Dermis lymphatic vessel endothelial cell (primary cell): Measurements from ENCODE around the gene CHEK2. TPM values are rescaled to one million over a fixed set of nuclear protein-coding genes. Genes with fewer than 3 reads are reported as not detected.

Source experiments
- total RNA-seq: library from RNA; depleted of rRNA; stranded (reverse); fragments of >200 nt; gene quantifications from 2 replicates; pipeline ENCODE4 v1.2.1, GENCODE V29; 2014

CHEK2 gene
- 4.1 and 4.4 TPM in 2 replicates for total RNA-seq

DNA sequence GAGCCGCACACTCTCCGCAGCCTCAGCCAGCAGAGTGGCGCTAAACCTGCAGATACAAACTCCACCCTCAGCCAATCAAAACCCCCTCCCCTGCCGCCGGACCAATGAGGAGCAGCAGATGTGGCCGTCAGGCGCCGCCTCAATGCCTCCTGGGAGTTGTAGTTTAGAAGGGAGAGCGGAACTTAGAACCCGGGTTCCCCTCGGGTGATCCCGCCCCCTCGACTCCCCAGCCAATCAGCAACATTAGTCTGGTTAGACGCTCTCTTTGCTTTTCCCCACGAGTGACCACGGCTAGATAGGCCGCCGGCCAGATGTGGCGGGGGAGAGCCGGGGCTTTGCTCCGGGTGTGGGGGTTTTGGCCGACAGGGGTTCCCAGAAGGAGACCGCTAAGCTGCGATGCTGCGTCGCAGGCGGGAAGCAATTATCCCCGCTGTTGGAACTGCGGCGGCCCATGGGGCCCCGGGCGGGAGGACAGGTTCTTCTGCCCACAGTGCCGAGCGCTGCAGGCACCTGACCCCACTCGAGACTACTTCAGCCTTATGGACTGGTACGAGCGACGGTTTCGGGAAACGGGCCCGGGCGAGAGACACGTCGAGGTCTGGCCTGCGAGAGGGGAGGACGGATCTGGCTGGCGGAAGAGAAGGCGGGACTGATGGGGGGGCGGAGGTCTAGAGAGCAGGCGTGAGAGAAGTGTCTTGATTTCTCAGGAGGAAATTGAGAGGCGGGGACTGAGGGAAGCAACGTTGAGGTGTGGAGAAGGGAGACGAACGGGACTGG is at the start of gene CHEK2, which contains the start of gene HSCB:
TSS of gene CHEK2 (minus strand) at position 36 of the 777 bp plus-strand sequence. CDS start 7,099 bp downstream, outside the sequence.
TSS of gene HSCB (plus strand) at position 255 of the 777 bp plus-strand sequence. CDS start at position 312, 57 bp downstream.

DNA sequence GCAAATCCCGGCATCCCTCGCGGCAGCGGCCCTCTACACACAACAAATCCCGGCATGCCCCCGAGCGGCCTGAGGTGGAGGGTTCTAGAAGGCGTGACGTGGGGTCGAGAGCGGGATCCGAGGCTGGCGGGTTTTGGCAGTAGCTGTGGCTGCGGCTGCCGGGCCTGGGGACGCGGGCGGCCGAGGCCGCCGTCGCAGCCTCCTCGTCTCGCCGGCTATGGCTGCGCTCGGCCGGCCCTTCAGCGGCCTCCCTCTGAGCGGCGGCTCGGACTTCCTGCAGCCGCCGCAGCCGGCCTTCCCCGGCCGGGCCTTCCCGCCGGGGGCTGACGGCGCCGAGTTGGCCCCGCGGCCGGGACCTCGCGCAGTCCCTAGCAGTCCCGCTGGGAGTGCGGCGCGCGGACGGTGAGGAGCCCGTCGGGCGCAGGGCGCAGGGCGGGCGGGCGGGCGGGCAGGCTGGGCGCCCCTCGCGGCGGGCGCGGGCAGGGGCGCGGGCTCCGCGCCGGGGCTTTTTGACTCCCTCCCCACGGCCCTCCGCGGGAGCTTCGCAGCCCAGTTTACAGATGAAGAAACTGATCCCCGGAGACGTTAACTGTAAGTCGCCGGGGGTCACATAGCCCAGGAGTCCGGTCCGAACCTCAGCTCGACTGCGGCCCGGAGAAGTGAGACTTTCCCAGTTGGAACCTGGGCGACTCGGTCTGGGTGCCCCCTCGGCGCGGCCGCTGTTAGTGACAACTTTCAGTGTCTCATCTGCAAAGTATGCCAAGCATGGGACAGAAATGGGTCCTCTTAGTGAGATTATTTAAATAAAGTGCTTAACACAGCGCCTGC is 31.2 kb upstream of the CHEK2 start, which contains the start of gene CCDC117:
TSS of gene CCDC117 (plus strand) at position 63 of the 828 bp plus-strand sequence. CDS start at position 218, 155 bp downstream.

DNA sequence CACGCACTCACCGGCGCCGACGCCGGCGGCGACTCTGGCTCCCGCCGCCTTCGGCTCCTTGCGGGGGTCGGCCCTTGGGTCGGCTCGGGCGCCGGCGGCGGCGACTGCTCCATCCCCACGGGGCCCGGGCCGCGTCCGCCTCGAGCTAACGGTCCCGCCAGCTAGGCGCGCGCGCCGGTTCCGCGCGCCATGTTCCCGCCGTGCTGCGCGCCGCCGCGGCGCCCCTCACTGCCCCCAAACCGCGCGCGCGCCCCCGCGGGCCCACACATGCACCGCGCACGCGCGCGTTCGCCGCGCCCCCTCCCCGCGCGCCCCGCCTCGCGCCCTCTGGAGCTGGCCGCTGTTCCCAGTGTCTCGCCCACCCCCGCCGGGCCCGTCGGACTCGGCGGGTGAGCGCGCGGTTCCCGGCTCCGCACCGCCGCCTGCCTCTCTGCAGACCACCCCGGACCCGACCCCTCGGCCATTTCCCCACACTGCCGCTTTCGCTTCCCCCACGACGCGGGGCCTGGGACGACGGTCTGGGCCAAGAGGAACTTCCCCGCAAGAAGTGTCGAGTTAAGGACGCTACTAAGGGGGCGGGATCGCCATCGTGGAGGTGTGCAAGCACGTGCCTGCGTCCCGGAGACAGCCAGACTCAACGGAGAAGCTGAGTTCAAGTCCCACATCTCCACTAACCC is 61.9 kb downstream of the CHEK2 start, which contains the start of gene TTC28:
TSS of gene TTC28 (minus strand) at position 230 of the 677 bp plus-strand sequence. CDS start at position 113, 117 bp downstream.

Other genes with a start within 250 kb of the CHEK2 start
- gene TTC28, start 62.0 kb downstream of the CHEK2 start, total RNA-seq = 16.1 and 22.8 TPM in 2 replicates
- 21.2 and 23.8 TPM in 2 replicates for gene HSCB, start 219 bp upstream of the CHEK2 start, total RNA-seq
- 14.3 and 16.8 TPM in 2 replicates for gene CCDC117, start 30.9 kb upstream of the CHEK2 start, total RNA-seq
- gene XBP1, start 58.7 kb upstream of the CHEK2 start, total RNA-seq = 90.9 and 107 TPM in 2 replicates
- gene ZNRF3, start 141.8 kb upstream of the CHEK2 start, total RNA-seq = 1.5 TPM in 2 replicates